Mesenchymal stem cell (in vitro differentiated cells and primary cell): Measurements from ENCODE around the gene TJP3.

Source experiments
- DNase-seq: peaks from one replicate; pipeline ENCODE4 v3.0.0-alpha.2; 2013
- H2AFZ ChIP-seq: one replicate; pipeline ENCODE4 v1.6.1; 2013; ENCODE audit warnings: low read depth, mild to moderate bottlenecking, control low read depth, inconsistent platforms, low read length, moderate library complexity
- H2AK5ac ChIP-seq: 2 replicates; pipeline ENCODE4 v1.6.1; 2013; ENCODE audit warnings: low read length, moderate library complexity, mild to moderate bottlenecking, inconsistent platforms; ENCODE audit not compliant: severe bottlenecking
- H2BK120ac ChIP-seq: one replicate; pipeline ENCODE4 v1.6.1; 2013; ENCODE audit warnings: low read depth, mild to moderate bottlenecking, inconsistent platforms, low read length, moderate library complexity
- H2BK12ac ChIP-seq, 2 experiments: one replicate each; pipeline ENCODE4 v1.6.1; 2013; ENCODE audit warnings: inconsistent platforms in 2 of 2, low read length in 2 of 2, mild to moderate bottlenecking in 2 of 2, moderate library complexity in 2 of 2, control low read depth in 1 of 2
- H2BK15ac ChIP-seq: one replicate; pipeline ENCODE4 v1.6.1; 2013; ENCODE audit warnings: mild to moderate bottlenecking, low read depth, inconsistent platforms; ENCODE audit not compliant: poor library complexity, severe bottlenecking
- H2BK5ac ChIP-seq: 2 replicates; pipeline ENCODE4 v1.6.1; 2013; ENCODE audit warnings: low read depth, mild to moderate bottlenecking, low read length, control low read depth, inconsistent platforms; ENCODE audit not compliant: poor library complexity, severe bottlenecking
- H3K14ac ChIP-seq, 2 experiments: one replicate each; pipeline ENCODE4 v1.6.1; 2013; ENCODE audit warnings: inconsistent platforms in 2 of 2, low read length in 2 of 2, control low read depth in 1 of 2, mild to moderate bottlenecking in 1 of 2, moderate library complexity in 1 of 2
- H3K18ac ChIP-seq, 2 experiments: one replicate each; pipeline ENCODE4 v1.6.1; 2013; ENCODE audit warnings: inconsistent platforms in 2 of 2, low read length in 2 of 2, control low read depth in 1 of 2, low read depth in 1 of 2, mild to moderate bottlenecking in 1 of 2
- H3K23ac ChIP-seq, 2 experiments: one replicate each; pipeline ENCODE4 v1.6.1; 2013; ENCODE audit warnings: inconsistent platforms in 2 of 2, low read length in 2 of 2, mild to moderate bottlenecking in 2 of 2, moderate library complexity in 2 of 2, control low read depth in 1 of 2
- H3K27ac ChIP-seq: 2 replicates; pipeline ENCODE4 v1.5.1; 2013; ENCODE audit warnings: mild to moderate bottlenecking, moderate library complexity, low read length, control low read depth, inconsistent platforms; ENCODE audit not compliant: poor library complexity, severe bottlenecking
- H3K27me3 ChIP-seq, 2 experiments: 2 replicates each; pipeline versions ENCODE4 v1.6.1 to v1.7.0; 2013; ENCODE audit warnings: low read length in 2 of 2, mild to moderate bottlenecking in 2 of 2, moderate library complexity in 2 of 2, control low read depth in 1 of 2, inconsistent platforms in 1 of 2; ENCODE audit not compliant: control insufficient read depth in 1 of 2, insufficient read depth in 1 of 2
- H3K36me3 ChIP-seq, 2 experiments: 2 replicates each; pipeline versions ENCODE4 v1.6.1 to v1.7.0; 2013; ENCODE audit warnings: low read length in 2 of 2, control low read depth in 1 of 2, inconsistent platforms in 1 of 2, low read depth in 1 of 2, mild to moderate bottlenecking in 1 of 2; ENCODE audit not compliant: insufficient read depth in 2 of 2, control insufficient read depth in 1 of 2
- H3K4ac ChIP-seq, 2 experiments: one replicate each; pipeline ENCODE4 v1.6.1; 2013; ENCODE audit warnings: inconsistent platforms in 2 of 2, low read length in 2 of 2, mild to moderate bottlenecking in 2 of 2, moderate library complexity in 2 of 2, control low read depth in 1 of 2, low read depth in 1 of 2
- H3K4me1 ChIP-seq: 2 replicates; pipeline ENCODE4 v1.6.1; 2013; ENCODE audit warnings: low read depth, low read length, control low read depth; ENCODE audit not compliant: control insufficient read depth, insufficient read depth
- H3K4me2 ChIP-seq: 2 replicates; pipeline ENCODE4 v1.6.1; 2013; ENCODE audit warnings: low read length, mild to moderate bottlenecking, inconsistent platforms; ENCODE audit not compliant: poor library complexity, severe bottlenecking
- H3K4me3 ChIP-seq, 2 experiments: 2 replicates each; pipeline versions ENCODE4 v1.5.1 to v1.7.0; 2013; ENCODE audit warnings: low read length in 2 of 2, mild to moderate bottlenecking in 2 of 2, control low read depth in 1 of 2, low read depth in 1 of 2; ENCODE audit not compliant: insufficient read depth in 1 of 2
- H3K79me1 ChIP-seq: replicated peaks from 2 replicates; pipeline ENCODE4 v1.6.1; 2013; ENCODE audit warnings: mild to moderate bottlenecking, control low read depth, low read length, inconsistent platforms; ENCODE audit not compliant: poor library complexity, severe bottlenecking
- H3K9ac ChIP-seq: 2 replicates; pipeline ENCODE4 v1.7.0; 2013; ENCODE audit warnings: mild to moderate bottlenecking, low read length, moderate library complexity
- H3K9me3 ChIP-seq: 2 replicates; pipeline ENCODE4 v1.7.0; 2013; ENCODE audit warnings: mild to moderate bottlenecking, low read length; ENCODE audit not compliant: control insufficient read depth
- H4K8ac ChIP-seq: one replicate; pipeline ENCODE4 v1.6.1; 2013; ENCODE audit warnings: inconsistent platforms, mild to moderate bottlenecking, low read length, moderate library complexity
- H4K91ac ChIP-seq: one replicate; pipeline ENCODE4 v1.6.1; 2013; ENCODE audit warnings: mild to moderate bottlenecking, low read length, inconsistent platforms
- WGBS: methylation state at CpG from one replicate; pipeline ENCODE4 v1.1.7; 2013; ENCODE audit warnings: mixed read lengths; 5-methylcytosine and 5-hydroxymethylcytosine counted together

The TJP3 gene

GRCh38 chr19:3660493-3661219 is 47.5 kb upstream of the TJP3 start:
- peaks cover 16% of the 10 kb centered on the region for H3K79me1 ChIP-seq
- H4K91ac ChIP-seq, result no peak overlapping the region
- H3K27ac ChIP-seq, result no peak overlapping the region
- no peak for DNase-seq
- no peak overlapping the region for H3K14ac ChIP-seq
- H3K23ac ChIP-seq, result no peak overlapping the region
- H3K4me2 ChIP-seq, result no peak overlapping the region
- H2BK15ac ChIP-seq, result no peak overlapping the region
- no peak overlapping the region for H3K4me3 ChIP-seq
- no peaks in the 10 kb centered on the region for H3K9me3 ChIP-seq
- WGBS, result 95% methylated on average over 23 of the region's 23 CpGs
- no peak overlapping the region for H3K18ac ChIP-seq
- H3K4ac ChIP-seq, result no peak overlapping the region
- H2BK5ac ChIP-seq, result no peak overlapping the region
- H3K27me3 ChIP-seq, result no peaks in the 10 kb centered on the region
- H2AK5ac ChIP-seq, result no peak overlapping the region
- H3K36me3 ChIP-seq, result peaks cover 74 to 96% of the 10 kb centered on the region in 2 experiments
- H3K9ac ChIP-seq, result no peak overlapping the region
- no peak overlapping the region for H2BK12ac ChIP-seq
- peaks cover 46% of the 10 kb centered on the region for H3K4me1 ChIP-seq
- no peak overlapping the region for H4K8ac ChIP-seq
- H2AFZ ChIP-seq, result no peak overlapping the region
- H2BK120ac ChIP-seq, result no peak overlapping the region

- H2BK5ac ChIP-seq, result no peak overlapping the region
- H2AK5ac ChIP-seq, result no peak overlapping the region
Observed at GRCh38 chr19:3661284-3662238, 46.6 kb upstream of the TJP3 start.

DNA sequence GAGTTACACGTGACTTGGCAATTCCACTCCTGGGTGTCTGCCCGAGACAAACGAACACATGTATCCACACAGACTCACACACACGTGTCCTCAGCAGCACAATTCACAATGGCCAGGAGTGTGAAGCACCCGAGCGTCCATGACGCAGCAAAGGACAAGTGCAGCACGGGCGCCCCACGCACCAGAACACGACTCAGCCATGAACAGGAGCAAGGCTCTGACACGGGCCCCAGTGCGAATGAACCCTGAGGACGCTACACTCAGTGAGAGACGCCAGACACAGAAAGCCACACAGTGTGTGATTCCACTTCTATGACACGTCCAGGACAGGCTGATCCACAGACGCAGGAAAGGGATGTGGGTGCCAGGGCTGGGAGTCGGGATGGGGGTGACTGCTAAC is 44.3 kb upstream of the TJP3 start:
- Histone ChIP-seq H3K36me3 (peaks cover 54 to 98% of the 10 kb centered on the region in 2 experiments), H3K18ac (no peak overlapping the region), H3K4me1 (peaks cover 49% of the 10 kb centered on the region), H2BK5ac (no peak overlapping the region), H3K27ac (no peak overlapping the region), H2BK120ac (no peak overlapping the region), H2AFZ (no peak overlapping the region), H3K4me3 (no peak overlapping the region), H3K79me1 (peaks cover 20% of the 10 kb centered on the region), H4K8ac (no peak overlapping the region), H2BK15ac (no peak overlapping the region), H3K9ac (no peak overlapping the region), H4K91ac (no peak overlapping the region), H3K4me2 (no peak overlapping the region), H2BK12ac (no peak overlapping the region), H2AK5ac (no peak overlapping the region), H3K4ac (no peak overlapping the region), H3K27me3 (no peaks in the 10 kb centered on the region), H3K9me3 (no peaks in the 10 kb centered on the region), H3K14ac (no peak overlapping the region), H3K23ac (no peak overlapping the region)
- 95% methylated on average over 18 of the region's 18 CpGs for WGBS
- DNase-seq, result no peak

More at GRCh38 chr19:3661284-3662238, 46.6 kb upstream of the TJP3 start:
- Histone ChIP-seq H3K79me1 (peaks cover 16% of the 10 kb centered on the region), H3K4ac (no peak overlapping the region), H3K27ac (no peak overlapping the region), H3K4me1 (peaks cover 47% of the 10 kb centered on the region), H3K36me3 (peaks cover 74 to 98% of the 10 kb centered on the region in 2 experiments), H2AFZ (no peak overlapping the region), H3K4me3 (no peak overlapping the region), H2BK15ac (no peak overlapping the region), H4K91ac (no peak overlapping the region), H3K9me3 (no peaks in the 10 kb centered on the region), H3K14ac (no peak overlapping the region), H3K18ac (no peak overlapping the region), H2BK120ac (no peak overlapping the region), H3K27me3 (no peaks in the 10 kb centered on the region), H2BK12ac (no peak overlapping the region), H3K9ac (no peak overlapping the region), H3K23ac (no peak overlapping the region), H4K8ac (no peak overlapping the region), H3K4me2 (no peak overlapping the region)
- DNase-seq, result no peak
- whole genome bisulfite sequencing, result 97% methylated on average over 34 of the region's 34 CpGs
